Activated effector memory CD4-positive, alpha-beta T cell treated with Interleukin-2 at 50 U/mL for 16 hours (primary cell): Measurements from ENCODE around the gene PKDCC.
"Not testable (repeated sequence)": the region's sequence is repeated elsewhere in the genome, so short reads cannot be mapped to it uniquely, and the experiment has no call there.

Experiments
- DNase-seq: peaks from one replicate; pipeline ENCODE4 v3.0.0-alpha.2; 2020

Gene PKDCC

GRCh38 chr2:42067521-42067920 lies 19.7 kb downstream of the PKDCC start:
- no peak for DNase-seq

DNA sequence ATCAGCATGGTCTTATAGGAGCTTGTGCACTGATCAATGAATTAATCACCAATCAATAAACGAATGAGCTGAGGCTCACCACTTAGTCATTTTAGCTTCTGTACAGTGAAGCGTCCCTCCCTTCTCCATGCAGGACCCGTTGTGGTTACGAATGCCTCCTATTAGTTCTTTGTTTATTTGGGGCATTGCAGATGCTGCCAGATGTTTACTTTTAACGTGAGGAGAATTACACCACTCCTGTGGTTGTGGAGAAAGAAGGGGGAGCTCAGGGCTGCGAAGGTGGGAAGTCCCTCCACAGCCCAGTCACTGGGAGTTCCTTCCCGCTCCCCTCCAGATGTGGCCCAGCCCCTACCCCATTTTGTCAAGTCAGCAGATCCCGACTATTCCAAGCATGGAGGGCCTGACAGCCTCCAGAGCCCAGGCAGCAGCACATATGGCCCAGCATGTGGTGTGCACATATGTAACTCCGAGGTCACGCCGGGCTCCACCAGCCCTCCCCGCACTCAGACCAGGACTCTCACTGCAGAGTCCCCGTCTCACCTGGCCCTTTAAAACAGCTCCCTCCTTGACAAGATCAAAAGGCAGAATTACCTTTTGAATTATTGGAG lies 20.9 kb downstream of the PKDCC start:
- DNase-seq, result no peak

GRCh38 chr2:42069568-42069967 lies 21.7 kb downstream of the PKDCC start:
- no peak for DNase-seq

DNA sequence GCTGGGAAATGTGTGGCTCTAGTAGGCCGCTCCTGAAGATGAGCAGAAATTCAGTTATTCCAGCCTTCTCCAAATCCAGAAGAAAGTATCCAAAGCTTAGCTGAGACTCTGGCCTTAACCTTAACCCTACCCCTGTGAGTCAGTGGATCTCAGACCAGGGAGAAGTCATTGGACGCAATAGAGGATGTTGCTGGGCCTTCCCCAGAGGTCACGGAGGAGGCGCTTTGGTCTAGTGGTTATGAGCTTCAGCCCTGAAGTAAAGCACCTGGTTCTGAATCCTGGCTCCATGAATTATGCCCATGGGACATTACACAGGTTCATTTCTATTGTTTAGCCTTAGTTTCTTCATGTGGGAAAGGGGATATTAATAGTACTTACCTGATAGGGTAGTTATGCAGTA lies 24.0 kb downstream of the PKDCC start:
- no peak for DNase-seq

DNA sequence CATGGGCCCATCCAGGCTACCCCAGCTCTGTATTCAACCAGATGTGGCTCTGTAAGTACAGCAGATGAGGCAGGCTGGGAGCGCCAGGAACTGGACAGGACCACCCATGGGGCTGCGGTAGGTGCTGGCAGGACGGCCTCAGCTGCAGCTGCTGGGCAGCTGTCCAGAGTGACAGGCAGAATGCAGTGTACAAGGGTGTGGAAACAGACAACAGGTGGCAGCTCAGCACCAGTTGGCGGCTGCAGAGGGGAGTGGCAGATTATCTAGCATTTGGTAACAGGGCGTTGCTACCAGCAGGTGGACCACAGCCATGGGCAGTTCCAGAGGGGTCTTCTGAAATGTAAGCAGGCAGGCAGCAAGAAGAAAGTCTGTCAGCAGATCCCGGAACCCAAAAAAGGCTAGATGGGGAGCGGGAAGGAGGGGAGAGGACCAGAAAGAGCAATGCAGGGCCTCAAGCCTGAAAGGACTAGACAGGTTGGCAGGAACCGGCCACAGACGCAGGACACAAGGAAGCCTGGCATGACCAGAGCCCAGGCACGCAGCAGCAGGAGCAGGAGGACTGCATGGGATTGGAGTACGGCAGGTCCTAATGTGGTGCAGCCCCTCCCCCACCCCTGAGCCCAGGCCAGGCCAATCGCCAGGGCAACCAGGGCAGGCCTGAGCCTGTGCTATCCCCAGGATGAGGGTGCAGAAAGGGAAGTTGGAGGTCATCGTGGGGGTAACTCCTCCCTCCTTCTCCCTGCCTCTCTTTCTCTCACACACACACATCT lies 24.7 kb downstream of the PKDCC start:
- DNase-seq, result no peak

- DNase-seq, result no peak
Measured at GRCh38 chr2:42073739-42074503, 26.1 kb downstream of the PKDCC start.

- no peak for DNase-seq
Measured at GRCh38 chr2:42074661-42075060, 26.8 kb downstream of the PKDCC start.

DNA sequence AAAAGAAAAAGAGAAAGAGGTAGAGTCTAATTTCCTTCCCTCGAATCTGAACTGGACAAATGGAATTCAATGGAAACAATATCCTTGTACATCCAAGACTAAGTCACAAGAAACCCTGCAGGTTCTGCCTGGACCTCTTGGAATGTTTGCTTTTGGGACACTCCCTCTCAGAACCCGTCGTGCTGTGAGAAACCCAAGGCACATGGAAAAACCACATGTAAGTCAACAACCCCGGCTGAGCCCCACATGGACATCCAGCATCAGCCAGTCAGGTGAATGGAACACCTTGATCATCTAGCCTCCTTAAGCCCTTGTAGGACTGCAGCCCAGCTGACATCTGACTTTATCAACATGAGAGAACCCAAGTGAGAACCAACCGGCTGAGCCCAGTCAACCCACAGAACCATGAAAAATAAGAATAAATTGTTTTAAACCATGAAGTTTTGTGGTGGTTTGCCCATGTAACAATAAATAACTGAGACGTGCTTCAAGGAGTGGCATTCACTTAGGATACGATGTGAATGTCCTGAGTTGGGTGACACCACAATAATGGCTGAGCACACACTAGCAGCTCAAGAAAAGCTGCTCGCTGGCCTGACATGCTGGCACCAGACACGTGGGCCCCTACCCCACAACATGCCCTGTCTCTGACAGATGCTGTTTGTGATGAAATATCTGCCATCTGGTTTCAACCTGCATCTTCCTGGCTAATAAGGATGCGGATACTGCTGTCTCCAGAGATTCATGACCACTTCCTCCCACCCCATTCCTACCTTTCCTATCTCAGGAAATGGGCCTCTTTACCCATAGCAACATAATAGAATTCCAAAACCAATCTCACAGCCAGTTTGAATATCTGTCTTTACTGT lies 28.8 kb downstream of the PKDCC start:
- DNase-seq, result no peak

DNA sequence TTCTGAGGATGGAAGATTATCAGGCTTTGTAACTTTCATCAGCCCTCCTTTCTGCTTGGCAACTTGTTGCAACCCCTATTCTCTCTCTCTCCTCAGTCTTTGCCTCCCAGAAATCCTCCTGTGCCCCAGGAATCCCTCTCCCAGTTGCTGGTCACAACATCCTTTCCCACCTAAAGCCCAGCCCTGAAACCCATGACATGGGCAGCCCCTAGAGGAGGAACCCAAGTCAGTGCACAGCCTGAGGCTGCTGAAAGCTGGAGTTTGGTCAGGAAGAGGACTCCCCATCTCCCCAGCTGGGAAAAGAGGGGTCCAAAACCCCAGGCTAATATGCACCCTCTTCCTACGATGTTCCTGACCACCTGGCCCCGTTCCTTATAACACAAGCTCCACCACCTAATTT lies 29.5 kb downstream of the PKDCC start:
- DNase-seq, result no peak

DNA sequence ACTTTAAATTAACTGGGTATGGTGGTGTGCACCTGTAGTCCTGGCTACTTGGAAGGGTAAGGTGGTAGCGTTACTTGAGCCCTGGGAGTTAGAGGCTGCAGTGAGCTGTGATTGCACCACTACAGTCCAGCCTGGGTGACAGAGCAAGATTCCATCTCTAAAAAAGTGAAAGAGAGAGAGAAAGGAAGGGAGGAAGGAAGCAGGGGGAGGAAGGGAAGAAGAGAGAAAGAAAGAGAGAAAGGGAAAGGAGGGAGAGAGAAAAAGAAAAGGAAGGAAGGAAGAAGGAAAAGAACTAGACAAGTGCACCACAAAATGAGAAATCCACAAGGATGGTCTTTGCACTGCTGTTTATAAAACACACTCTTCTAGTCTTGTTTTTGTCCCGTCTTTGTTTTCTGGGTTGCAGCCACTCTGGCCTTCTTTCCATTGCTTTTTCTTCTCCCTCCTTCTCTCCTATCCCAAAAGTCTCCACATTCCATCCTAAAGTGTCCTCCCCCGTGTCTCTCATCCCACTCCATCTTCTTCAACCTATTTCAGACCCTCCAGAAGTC lies 32.0 kb downstream of the PKDCC start:
- no peak for DNase-seq

DNA sequence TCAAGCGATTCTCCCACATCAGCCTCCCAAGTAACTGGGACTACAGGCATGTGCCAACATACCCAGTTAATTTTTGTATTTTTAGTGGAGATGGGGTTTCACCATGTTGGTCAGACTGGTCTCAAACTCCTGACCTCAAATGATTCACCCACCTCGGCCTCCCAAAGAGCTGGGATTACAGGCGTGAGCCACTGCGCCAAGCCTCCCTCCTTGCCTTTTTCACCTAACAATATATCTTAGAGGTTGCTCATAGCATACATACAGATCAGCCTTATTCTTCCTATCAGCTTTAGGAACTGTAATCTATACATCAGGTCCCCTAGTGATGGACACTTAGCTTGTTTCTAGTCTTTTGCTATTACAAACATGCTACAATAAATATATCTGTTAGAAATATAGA lies 33.3 kb downstream of the PKDCC start:
- not testable (repeated sequence) for DNase-seq

GRCh38 chr2:42082016-42082415 lies 34.2 kb downstream of the PKDCC start:
- no peak for DNase-seq

- DNase-seq, result no peak
Measured at GRCh38 chr2:42084231-42084671, 36.4 kb downstream of the PKDCC start.

- DNase-seq, result not testable (repeated sequence)
Measured at GRCh38 chr2:42085070-42085469, 37.2 kb downstream of the PKDCC start.

GRCh38 chr2:42085706-42086487 lies 38.1 kb downstream of the PKDCC start:
- no peak for DNase-seq

- DNase-seq, result no peak
Measured at GRCh38 chr2:42086500-42086953, 38.7 kb downstream of the PKDCC start.

- no peak for DNase-seq
Measured at GRCh38 chr2:42087137-42087856, 39.5 kb downstream of the PKDCC start.

DNA sequence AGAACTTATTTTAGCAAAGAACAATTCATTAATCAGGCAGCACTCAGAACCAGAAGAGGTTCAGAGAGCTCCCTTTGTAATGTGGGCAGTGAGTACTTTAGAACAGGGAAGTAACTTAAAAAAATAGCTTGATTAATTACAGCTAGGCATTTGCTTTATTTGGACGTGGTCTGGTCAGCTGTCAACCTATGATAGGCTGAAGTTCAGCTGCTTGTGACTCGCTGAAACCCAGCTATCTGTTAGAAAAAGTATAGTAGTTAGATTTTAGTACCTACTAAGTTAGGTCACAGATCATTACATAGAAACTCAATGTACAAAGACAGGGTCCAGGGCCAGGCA lies 40.0 kb downstream of the PKDCC start:
- DNase-seq, result no peak

DNA sequence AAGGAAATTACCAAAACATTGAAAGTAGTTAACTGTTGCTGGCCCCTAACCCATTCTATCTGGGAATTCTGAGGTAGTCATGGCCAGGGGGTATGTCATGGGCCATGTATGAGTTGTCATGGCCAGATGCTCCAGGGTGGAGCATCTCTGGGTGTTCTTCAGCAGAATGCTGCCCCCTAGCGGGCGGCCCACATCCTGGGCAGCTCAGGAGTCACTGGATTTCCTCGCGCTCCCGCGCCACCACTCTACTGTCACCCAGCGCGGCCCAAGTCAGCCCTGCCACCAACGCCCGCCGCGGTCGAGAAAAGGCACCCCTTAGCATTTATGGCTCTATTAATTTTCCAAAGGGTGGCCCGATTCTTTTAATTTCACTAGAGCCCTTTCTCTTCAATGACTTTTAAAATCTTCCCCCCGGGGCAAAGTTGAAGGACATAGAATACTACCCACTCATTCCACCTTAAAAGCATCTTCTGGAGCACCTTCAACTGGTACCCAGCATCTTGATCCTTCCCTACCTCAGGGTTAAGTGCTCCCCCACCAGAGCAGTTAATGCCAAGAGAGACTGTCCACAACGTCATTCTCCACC lies 41.6 kb downstream of the PKDCC start:
- peak; percentile 52 for DNase-seq

DNA sequence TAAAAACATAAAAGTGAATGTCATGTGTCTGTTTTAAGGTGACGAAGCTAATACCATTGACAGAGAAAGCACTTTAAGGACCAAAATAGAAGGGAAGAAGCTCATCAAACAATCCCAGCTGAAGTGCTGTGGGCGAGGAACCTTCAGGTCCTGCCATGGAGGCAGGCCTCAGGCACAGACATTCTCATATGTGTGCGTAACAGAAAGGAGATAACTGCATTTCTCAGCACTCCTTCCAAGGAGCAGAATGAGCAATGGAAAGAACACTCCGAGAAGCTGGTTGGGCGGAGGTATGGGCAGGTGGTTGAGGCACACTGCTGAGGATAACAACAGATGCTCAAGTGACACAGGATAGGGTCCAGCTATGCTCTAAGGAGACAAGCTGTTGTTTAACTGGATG lies 42.4 kb downstream of the PKDCC start:
- DNase-seq, result no peak

DNA sequence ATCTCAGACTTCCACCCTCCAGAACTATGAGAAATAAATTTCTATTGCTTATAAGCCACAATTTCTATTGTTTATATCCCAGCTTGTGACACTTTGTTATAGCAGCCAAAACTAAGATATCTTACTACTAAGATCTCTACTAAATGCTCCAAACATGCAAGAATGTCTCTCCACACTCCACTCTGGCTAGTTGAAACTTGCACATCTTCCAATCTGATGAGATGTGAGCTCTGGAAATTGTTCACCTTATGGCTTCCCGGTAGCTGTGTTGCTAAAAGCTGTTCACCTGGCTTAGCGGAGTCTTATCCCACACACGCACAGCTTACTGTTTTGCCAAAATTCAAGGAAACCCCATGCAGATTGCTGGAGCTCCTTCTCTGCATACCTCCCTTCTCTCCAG lies 43.9 kb downstream of the PKDCC start:
- no peak for DNase-seq
